GM06990 (cell line): Measurements from ENCODE around the gene HNRNPAB.

Source experiments
- DNase-seq: peaks from one replicate; pipeline ENCODE4 v3.0.0-alpha.2; 2011; ENCODE audit not compliant: insufficient read length; ENCODE audit errors: extremely low read depth
- H3K27me3 ChIP-seq: replicated peaks from 2 replicates; pipeline ENCODE4 v1.6.0; 2011; ENCODE audit warnings: low read length; ENCODE audit not compliant: control insufficient read depth, insufficient read depth
- H3K36me3 ChIP-seq: 2 replicates; pipeline ENCODE4 v1.5.1; 2011; ENCODE audit warnings: low read length; ENCODE audit not compliant: control insufficient read depth, insufficient read depth
- H3K4me3 ChIP-seq: replicated peaks from 2 replicates; pipeline ENCODE4 v1.5.1; 2011; ENCODE audit warnings: low read depth, mild to moderate bottlenecking, control low read depth, low read length
- TF ChIP-seq, protein P1 (sequence below): IDR thresholded peaks from 2 replicates; pipeline ENCODE4 v1.5.1; 2011; ENCODE audit warnings: low read length, control low read depth, mild to moderate bottlenecking, inconsistent platforms; ENCODE audit not compliant: insufficient read depth, poor library complexity, severe bottlenecking

HNRNPAB gene

DNA sequence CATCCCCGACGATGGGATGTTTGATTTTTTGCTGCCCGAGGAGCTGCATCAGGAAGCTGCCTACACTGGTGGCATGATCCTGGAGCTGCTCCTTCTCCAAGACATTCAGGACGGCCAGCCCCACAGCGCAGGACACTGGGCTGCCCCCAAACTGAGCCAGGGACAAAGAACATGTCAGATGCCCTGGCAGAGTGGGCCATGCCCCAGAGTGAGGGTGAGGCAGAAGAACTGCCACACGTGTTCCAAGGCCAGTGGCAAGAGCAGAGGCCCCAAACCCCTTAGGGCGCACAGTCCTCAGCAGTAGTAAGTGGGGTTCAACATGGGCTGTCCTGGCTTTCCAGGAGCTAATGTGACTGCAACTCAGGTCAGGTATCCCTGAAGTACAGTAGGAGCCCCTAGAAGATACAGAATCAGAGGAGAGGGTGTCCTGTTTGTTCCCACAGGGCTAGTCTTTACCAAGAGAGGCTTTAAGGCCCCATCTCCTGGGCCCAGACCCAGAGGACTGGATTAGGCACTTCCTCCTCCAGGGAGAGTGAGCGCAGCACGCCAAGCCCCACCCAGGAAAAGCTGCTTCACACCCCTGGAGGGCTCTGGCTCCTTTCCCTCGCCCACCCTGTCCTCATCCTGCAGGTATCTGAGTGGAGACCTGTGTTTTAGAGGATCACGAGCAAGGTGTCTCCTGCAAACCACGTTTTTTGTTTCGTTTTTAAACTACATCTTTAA is 11.1 kb downstream of the HNRNPAB start:
- DNase-seq: no peak
- Histone ChIP-seq H3K4me3 (no peak overlapping the region), H3K36me3 (peaks cover 38% of the 10 kb centered on the region), H3K27me3 (no peaks in the 10 kb centered on the region)
- TF ChIP-seq, protein P1, sequence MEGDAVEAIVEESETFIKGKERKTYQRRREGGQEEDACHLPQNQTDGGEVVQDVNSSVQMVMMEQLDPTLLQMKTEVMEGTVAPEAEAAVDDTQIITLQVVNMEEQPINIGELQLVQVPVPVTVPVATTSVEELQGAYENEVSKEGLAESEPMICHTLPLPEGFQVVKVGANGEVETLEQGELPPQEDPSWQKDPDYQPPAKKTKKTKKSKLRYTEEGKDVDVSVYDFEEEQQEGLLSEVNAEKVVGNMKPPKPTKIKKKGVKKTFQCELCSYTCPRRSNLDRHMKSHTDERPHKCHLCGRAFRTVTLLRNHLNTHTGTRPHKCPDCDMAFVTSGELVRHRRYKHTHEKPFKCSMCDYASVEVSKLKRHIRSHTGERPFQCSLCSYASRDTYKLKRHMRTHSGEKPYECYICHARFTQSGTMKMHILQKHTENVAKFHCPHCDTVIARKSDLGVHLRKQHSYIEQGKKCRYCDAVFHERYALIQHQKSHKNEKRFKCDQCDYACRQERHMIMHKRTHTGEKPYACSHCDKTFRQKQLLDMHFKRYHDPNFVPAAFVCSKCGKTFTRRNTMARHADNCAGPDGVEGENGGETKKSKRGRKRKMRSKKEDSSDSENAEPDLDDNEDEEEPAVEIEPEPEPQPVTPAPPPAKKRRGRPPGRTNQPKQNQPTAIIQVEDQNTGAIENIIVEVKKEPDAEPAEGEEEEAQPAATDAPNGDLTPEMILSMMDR: no peak

DNA sequence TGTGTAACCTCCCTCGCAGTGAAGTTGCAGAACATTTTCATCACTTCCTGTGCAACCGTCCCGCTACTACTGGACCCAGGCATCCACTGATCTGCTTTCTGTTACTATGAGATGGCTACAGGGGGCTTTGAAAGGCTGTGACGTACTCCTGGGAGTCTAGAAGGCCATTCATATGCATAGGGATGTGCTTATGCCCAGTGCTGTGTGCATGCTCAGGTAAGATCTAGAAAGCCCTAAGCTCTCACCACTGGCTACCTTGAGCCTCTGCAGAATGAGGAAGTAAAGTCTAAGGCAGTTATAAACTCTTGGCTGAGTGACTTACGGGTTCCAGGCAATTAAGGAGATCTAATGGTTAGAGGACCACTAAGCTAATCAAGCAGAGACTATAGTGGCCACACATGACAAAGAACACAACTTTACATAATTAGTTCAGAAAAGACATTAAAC is 11.8 kb downstream of the HNRNPAB start:
- DNase-seq: no peak
- no peaks in the 10 kb centered on the region for H3K27me3 ChIP-seq
- H3K36me3 ChIP-seq: peaks cover 37% of the 10 kb centered on the region
- TF ChIP-seq, protein P1: no peak
- H3K4me3 ChIP-seq: no peak overlapping the region

DNA sequence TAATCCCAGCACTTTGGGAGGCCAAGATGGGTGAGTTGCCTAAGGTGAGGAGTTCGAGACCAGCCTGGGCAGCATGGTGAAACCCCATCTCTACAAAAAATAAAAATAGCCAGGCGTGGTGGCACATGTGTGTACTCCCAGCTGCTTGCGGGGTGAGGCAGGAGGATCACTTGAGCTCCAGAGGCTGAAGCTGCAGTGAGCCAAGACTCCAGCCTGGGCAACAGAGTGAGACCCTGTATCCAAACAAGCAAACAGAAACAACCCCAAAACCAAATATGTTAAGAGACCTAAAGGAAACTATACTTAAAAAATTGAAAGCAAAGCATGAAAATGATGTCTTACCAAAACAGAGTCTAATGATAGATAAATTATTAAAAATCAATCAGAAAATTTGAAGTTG is 12.4 kb downstream of the HNRNPAB start:
- no peak overlapping the region for H3K4me3 ChIP-seq
- TF ChIP-seq, protein P1: no peak
- H3K36me3 ChIP-seq: peaks cover 30% of the 10 kb centered on the region
- H3K27me3 ChIP-seq: no peaks in the 10 kb centered on the region
- DNase-seq: no peak

DNA sequence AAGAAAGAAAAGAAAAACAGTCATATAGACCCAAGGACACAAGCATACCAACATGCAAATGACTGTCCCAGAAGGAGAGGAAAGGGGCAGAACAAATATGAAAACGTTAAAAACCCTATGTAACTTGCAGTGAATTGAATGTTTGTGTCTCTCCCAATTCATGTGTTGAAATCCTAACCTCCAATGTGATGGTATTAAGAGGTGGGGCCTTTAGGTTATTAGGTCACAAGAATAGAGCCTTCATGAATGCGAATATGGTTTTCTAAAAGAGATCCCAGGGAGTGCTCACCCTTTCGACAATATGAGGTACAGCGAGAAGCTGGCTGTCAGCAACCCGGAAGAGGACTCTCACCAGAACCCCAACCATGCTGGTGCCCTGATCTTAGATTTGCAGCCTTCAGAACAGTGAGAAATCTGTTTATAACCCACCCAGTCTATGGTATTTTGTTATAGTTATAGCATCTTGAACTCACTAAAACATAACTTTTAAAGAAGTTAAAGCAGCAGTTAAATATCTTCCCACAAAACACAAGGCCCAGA is 14.0 kb downstream of the HNRNPAB start:
- Histone ChIP-seq H3K4me3 (no peak overlapping the region), H3K27me3 (no peaks in the 10 kb centered on the region), H3K36me3 (peaks cover 20% of the 10 kb centered on the region)
- DNase-seq: no peak
- TF ChIP-seq, protein P1: no peak

DNA sequence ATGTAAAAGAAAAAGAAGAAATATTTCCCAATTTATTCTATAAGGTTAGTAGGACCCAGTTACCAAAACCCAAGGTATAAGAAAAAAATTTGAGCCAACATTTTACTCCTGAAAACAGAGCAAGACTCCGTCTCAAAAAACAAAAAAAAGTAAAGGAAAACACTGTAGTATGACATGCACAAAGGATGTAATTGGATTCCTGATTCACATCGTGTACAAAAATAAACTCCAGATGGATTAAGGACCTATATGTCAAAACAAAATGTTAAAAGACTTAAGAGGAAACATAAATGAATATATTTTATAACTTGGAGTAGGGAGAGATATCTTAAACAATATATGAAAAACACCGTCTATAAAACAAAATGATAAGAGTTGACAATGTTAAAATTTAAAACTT is 14.5 kb downstream of the HNRNPAB start:
- no peaks in the 10 kb centered on the region for H3K27me3 ChIP-seq
- TF ChIP-seq, protein P1: no peak
- H3K36me3 ChIP-seq: peaks cover 19% of the 10 kb centered on the region
- no peak for DNase-seq
- no peak overlapping the region for H3K4me3 ChIP-seq

DNA sequence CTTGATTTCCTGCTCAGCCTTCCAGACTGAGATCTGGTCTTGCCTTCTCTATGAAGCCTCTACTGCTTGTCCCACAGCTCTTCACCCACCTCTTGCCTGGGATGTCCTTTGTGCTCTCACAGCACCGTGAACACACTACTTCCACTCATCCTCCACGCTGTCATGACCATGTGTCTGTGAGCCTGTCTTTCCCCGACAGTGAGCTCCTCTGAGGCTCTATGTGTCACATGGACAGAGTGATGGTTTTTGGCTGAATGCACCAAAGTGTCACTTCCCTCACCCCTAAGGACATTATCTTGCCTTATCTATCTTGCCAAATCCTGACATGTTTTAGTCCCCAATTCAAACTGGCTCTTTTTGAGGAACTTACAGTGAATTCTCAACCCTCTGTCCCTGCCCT is 16.9 kb downstream of the HNRNPAB start:
- Histone ChIP-seq H3K4me3 (no peak overlapping the region), H3K36me3 (peaks cover 23% of the 10 kb centered on the region), H3K27me3 (no peaks in the 10 kb centered on the region)
- TF ChIP-seq, protein P1: no peak
- DNase-seq: no peak
